ENCODE measurements around the gene DRAXIN.

Gene DRAXIN

GRCh38 chr1:11657654-11658053, 33.9 kb upstream of the DRAXIN start:
- DNase-seq: no peak

GRCh38 chr1:11658542-11658941, 33.0 kb upstream of the DRAXIN start:
- DNase-seq: no peak

- DNase-seq: no peak
These were observed 31.8 kb upstream of the DRAXIN start for GRCh38 chr1:11659748-11660147.

GRCh38 chr1:11661103-11661502, 30.4 kb upstream of the DRAXIN start:
- DNase-seq: no peak

GRCh38 chr1:11664336-11665065, 27.0 kb upstream of the DRAXIN start:
- peak; percentile 62 for DNase-seq

- no peak for DNase-seq
These were observed 23.0 kb upstream of the DRAXIN start for GRCh38 chr1:11668516-11668915.

GRCh38 chr1:11670747-11671146, 20.8 kb upstream of the DRAXIN start:
- DNase-seq: no peak

GRCh38 chr1:11671205-11671543, 20.3 kb upstream of the DRAXIN start:
- no peak for DNase-seq

- DNase-seq: no peak
These were observed 19.8 kb upstream of the DRAXIN start for GRCh38 chr1:11671544-11672286.

- DNase-seq: no peak
These were observed 18.3 kb upstream of the DRAXIN start for GRCh38 chr1:11673089-11673769.

- DNase-seq: no peak
These were observed 17.0 kb upstream of the DRAXIN start for GRCh38 chr1:11674488-11674887.

GRCh38 chr1:11675325-11675724, 16.2 kb upstream of the DRAXIN start:
- no peak for DNase-seq

- DNase-seq: no peak
These were observed 15.0 kb upstream of the DRAXIN start for GRCh38 chr1:11676386-11677103.

- DNase-seq: no peak
These were observed 13.1 kb upstream of the DRAXIN start for GRCh38 chr1:11678442-11678841.

- peak; percentile 9 for DNase-seq
These were observed 11.0 kb upstream of the DRAXIN start for GRCh38 chr1:11680270-11681070.

- peak; percentile 94 for DNase-seq
These were observed 10.3 kb upstream of the DRAXIN start, which contains the start of gene MAD2L2 for GRCh38 chr1:11681071-11681771. Gene MAD2L2, minus strand, starts transcription at chr1:11681148. Its CDS starts 547 bp downstream, at chr1:11680601.

- DNase-seq: no peak
These were observed 9.2 kb upstream of the DRAXIN start for GRCh38 chr1:11682287-11682771.

GRCh38 chr1:11682799-11683198, 8.7 kb upstream of the DRAXIN start:
- DNase-seq: no peak

- DNase-seq: no peak
These were observed 7.4 kb upstream of the DRAXIN start for GRCh38 chr1:11684070-11684469.

GRCh38 chr1:11685210-11685752, 6.2 kb upstream of the DRAXIN start:
- no peak for DNase-seq

GRCh38 chr1:11688506-11688905, 3.0 kb upstream of the DRAXIN start:
- DNase-seq: no peak

All from CD4-positive, alpha-beta T cell treated with Interleukin-6 for 4 hours (primary cell).